Fibroblast of the aortic adventitia (primary cell): ENCODE data around the gene PCYT2. TPM values are rescaled to one million over a fixed set of nuclear protein-coding genes. Genes with fewer than 3 reads are reported as not detected.

Source experiments
- DNase-seq: peaks from one replicate; pipeline ENCODE4 v3.0.0-alpha.2; 2010; ENCODE audit warnings: low read depth
- H3K4me3 ChIP-seq: 2 replicates; pipeline ENCODE4 v1.5.1; 2011; ENCODE audit warnings: low read depth, mild to moderate bottlenecking, control low read depth, low read length, moderate library complexity
- CTCF ChIP-seq: IDR thresholded peaks from 2 replicates; pipeline ENCODE4 v1.5.1; 2011; ENCODE audit warnings: mild to moderate bottlenecking, low read length, control low read depth, inconsistent platforms; ENCODE audit not compliant: insufficient read depth
- total RNA-seq: library from RNA; depleted of rRNA; stranded (reverse); fragments of >200 nt; gene quantifications from 2 replicates; pipeline ENCODE4 v1.2.3, GENCODE V29; 2012; ENCODE audit warnings: low replicate concordance

PCYT2 gene
- total RNA-seq, 1 donor, result 36.7 TPM

- H3K4me3 ChIP-seq, result no peak overlapping the region
- no peak for TF ChIP-seq CTCF
- DNase-seq, result no peak
These were observed 40.8 kb upstream of the PCYT2 start for GRCh38 chr17:81951785-81952684.

DNA sequence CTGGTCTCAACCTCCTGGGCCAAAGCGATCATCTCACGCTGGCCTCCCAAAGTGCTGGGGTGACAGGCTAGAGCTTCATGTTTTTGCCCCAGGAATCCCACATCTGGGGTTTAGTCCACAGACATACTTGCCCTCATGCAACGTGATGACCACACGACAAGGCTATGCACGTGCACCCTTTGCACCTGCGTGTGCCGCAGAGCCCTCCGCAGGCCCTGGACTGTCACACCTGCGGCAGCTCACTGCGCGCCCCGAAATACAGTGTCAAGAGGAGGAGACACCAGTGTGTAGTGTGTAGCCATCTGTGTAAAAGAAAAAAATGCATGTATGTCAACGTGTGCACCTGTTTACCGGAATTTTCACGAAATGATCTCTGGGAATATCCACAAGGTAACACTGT, 39.3 kb upstream of the PCYT2 start:
- no peak for TF ChIP-seq CTCF
- no peak overlapping the region for H3K4me3 ChIP-seq
- no peak for DNase-seq

GRCh38 chr17:81948635-81949378, 37.6 kb upstream of the PCYT2 start:
- H3K4me3 ChIP-seq, result no peak overlapping the region
- TF ChIP-seq CTCF, result no peak
- DNase-seq, result no peak

GRCh38 chr17:81947189-81947588, 36.0 kb upstream of the PCYT2 start, which contains the start of gene MYADML2:
MYADML2 (minus strand) TSS chr17:81947233; CDS start chr17:81941741, 5,492 bp downstream.
- H3K4me3 ChIP-seq, result no peak within 1 kb of the TSS
- DNase-seq, result no peak
- TF ChIP-seq CTCF, result no peak

GRCh38 chr17:81944858-81945257, 33.7 kb upstream of the PCYT2 start:
- no peak for DNase-seq
- H3K4me3 ChIP-seq, result no peak overlapping the region
- TF ChIP-seq CTCF, result no peak

GRCh38 chr17:81942167-81942553, 31.0 kb upstream of the PCYT2 start:
- TF ChIP-seq CTCF, result no peak
- no peak for DNase-seq
- no peak overlapping the region for H3K4me3 ChIP-seq
